OCI-LY1 (cell line): Measurements from ENCODE around the gene TIAL1.

Source experiments
- H2AFZ ChIP-seq: fragments of 200-600 bp; sonication (generic), shearing (Covaris generic); 2 replicates; pipeline ENCODE4 v1.6.0; 2014; ENCODE audit warnings: antibody characterized with exemption, mild to moderate bottlenecking, low read length
- H3F3A ChIP-seq: fragments of 200-600 bp; sonication (generic), shearing (Covaris generic); 2 replicates; pipeline ENCODE4 v1.6.0; 2014; ENCODE audit warnings: mild to moderate bottlenecking, antibody characterized with exemption, low read length, moderate library complexity; ENCODE audit not compliant: insufficient read depth
- H3K27ac ChIP-seq: fragments of 200-600 bp; sonication (generic); 2 replicates; pipeline ENCODE4 v1.5.1; 2014; ENCODE audit warnings: low read length, mixed run types, mild to moderate bottlenecking, low read depth; ENCODE audit not compliant: poor library complexity, severe bottlenecking
- H3K27me3 ChIP-seq: fragments of 200-600 bp; sonication (generic); 2 replicates; pipeline ENCODE4 v1.6.0; 2014; ENCODE audit warnings: antibody characterized with exemption, mild to moderate bottlenecking, low read length, moderate library complexity; ENCODE audit not compliant: insufficient read depth
- H3K36me3 ChIP-seq: fragments of 200-600 bp; sonication (generic); 2 replicates; pipeline ENCODE4 v1.6.1; 2014; ENCODE audit warnings: mild to moderate bottlenecking, antibody characterized with exemption, low read length, moderate library complexity, mixed read lengths; ENCODE audit not compliant: insufficient read depth
- H3K4me1 ChIP-seq: fragments of 200-600 bp; sonication (generic); 2 replicates; pipeline ENCODE4 v1.5.1; 2014; ENCODE audit warnings: mild to moderate bottlenecking, low read length, moderate library complexity; ENCODE audit not compliant: insufficient read depth, severe bottlenecking
- H3K4me2 ChIP-seq: fragments of 200-600 bp; sonication (generic), shearing (Covaris generic); 2 replicates; pipeline ENCODE4 v1.6.1; 2014; ENCODE audit warnings: low read length
- H3K4me3 ChIP-seq: fragments of 200-600 bp; sonication (generic); 2 replicates; pipeline ENCODE4 v1.5.1; 2014; ENCODE audit warnings: low read length, low read depth, mild to moderate bottlenecking, mixed read lengths; ENCODE audit not compliant: poor library complexity, severe bottlenecking
- H3K79me2 ChIP-seq: fragments of 200-600 bp; shearing (Covaris generic); 2 replicates; pipeline ENCODE4 v1.6.1; 2016; ENCODE audit warnings: mixed run types, low read length, mixed read lengths; ENCODE audit not compliant: insufficient read depth
- H3K9ac ChIP-seq: fragments of 200-600 bp; sonication (generic), shearing (Covaris generic); 2 replicates; pipeline ENCODE4 v1.6.1; 2014; ENCODE audit warnings: mild to moderate bottlenecking, low read length, mixed read lengths
- H3K9me2 ChIP-seq: fragments of 200-600 bp; sonication (generic), shearing (Covaris generic); 2 replicates; pipeline ENCODE4 v1.6.1; 2014; ENCODE audit warnings: low read depth, mild to moderate bottlenecking, low read length, mixed read lengths
- H3K9me3 ChIP-seq: fragments of 200-600 bp; shearing (Covaris generic); 2 replicates; pipeline ENCODE4 v1.6.1; 2014; ENCODE audit warnings: low read length, mixed read lengths
- H4K20me1 ChIP-seq: fragments of 200-600 bp; sonication (generic), shearing (Covaris generic); 2 replicates; pipeline ENCODE4 v1.6.0; 2016; ENCODE audit warnings: mild to moderate bottlenecking, low read length; ENCODE audit not compliant: insufficient read depth
- CTCF ChIP-seq: fragments of 200-600 bp; sonication (generic), shearing (Covaris generic); IDR thresholded peaks from 2 replicates; pipeline ENCODE4 v1.5.1; 2017; ENCODE audit warnings: mild to moderate bottlenecking, antibody characterized with exemption, low read length, moderate library complexity, mixed read lengths
- EZH2 ChIP-seq: fragments of 200-600 bp; sonication (generic), shearing (Covaris generic); IDR thresholded peaks from 2 replicates; pipeline ENCODE4 v1.8.0; 2017; ENCODE audit warnings: borderline replicate concordance, mixed run types, mild to moderate bottlenecking, antibody characterized with exemption, low read length, moderate library complexity, mixed read lengths

TIAL1 gene

GRCh38 chr10:119643306-119644204 is 46.8 kb upstream of the TIAL1 start:
- H4K20me1 ChIP-seq: no peaks in the 10 kb centered on the region
- no peaks in the 10 kb centered on the region for H3K4me1 ChIP-seq
- H3K4me2 ChIP-seq: no peak overlapping the region
- H3F3A ChIP-seq: no peaks in the 10 kb centered on the region
- H3K36me3 ChIP-seq: no peaks in the 10 kb centered on the region
- H3K9me3 ChIP-seq: peaks cover 4% of the 10 kb centered on the region
- no peak overlapping the region for H3K9ac ChIP-seq
- TF ChIP-seq EZH2: no peak
- no peak for TF ChIP-seq CTCF
- no peak overlapping the region for H3K4me3 ChIP-seq
- no peak overlapping the region for H2AFZ ChIP-seq
- no peaks in the 10 kb centered on the region for H3K79me2 ChIP-seq
- no peak overlapping the region for H3K27ac ChIP-seq
- H3K27me3 ChIP-seq: peaks cover 6% of the 10 kb centered on the region; the same call in 1 of the 2 replicates
- H3K9me2 ChIP-seq: no peaks in the 10 kb centered on the region

DNA sequence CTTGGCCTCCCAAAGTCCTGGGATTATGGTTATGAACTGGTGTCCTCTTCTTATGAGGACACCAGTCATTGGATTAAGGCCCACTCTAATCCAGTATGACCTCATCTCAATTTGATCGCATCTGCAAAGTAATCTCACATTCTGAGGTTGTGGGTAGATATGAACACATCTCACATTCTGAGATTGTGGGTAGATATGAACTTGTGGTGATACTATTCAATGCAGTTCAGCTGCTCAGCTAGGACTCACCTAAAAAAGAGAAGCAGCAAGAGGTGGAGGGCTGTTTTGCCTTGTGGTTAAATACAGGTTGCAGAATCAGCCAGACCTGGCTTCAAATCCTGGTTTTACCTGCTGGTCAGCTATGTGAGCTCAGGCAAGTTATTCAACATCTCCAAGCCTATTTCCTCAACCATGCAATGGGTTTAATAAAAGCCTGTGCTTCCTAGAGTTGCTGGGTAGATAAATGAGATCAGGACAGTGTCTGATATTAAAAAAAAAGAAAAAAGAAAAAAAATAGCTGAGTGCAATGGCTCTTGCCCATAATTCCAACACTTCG is 45.9 kb upstream of the TIAL1 start:
- Histone ChIP-seq H2AFZ (no peak overlapping the region), H3K9ac (no peak overlapping the region), H3K9me2 (no peaks in the 10 kb centered on the region), H3K4me2 (no peak overlapping the region), H3K27me3 (peaks cover 6% of the 10 kb centered on the region; the same call in 1 of the 2 replicates), H3K27ac (no peak overlapping the region), H3K4me1 (no peaks in the 10 kb centered on the region), H3K36me3 (no peaks in the 10 kb centered on the region), H3K4me3 (no peak overlapping the region), H3F3A (no peaks in the 10 kb centered on the region), H4K20me1 (no peaks in the 10 kb centered on the region), H3K9me3 (peaks cover 4% of the 10 kb centered on the region), H3K79me2 (no peaks in the 10 kb centered on the region)
- TF ChIP-seq EZH2: no peak
- TF ChIP-seq CTCF: no peak

- Histone ChIP-seq H3K27ac (no peak overlapping the region), H4K20me1 (no peaks in the 10 kb centered on the region), H3K9me2 (no peaks in the 10 kb centered on the region), H3K9ac (no peak overlapping the region), H3K9me3 (peaks cover 4% of the 10 kb centered on the region), H3K27me3 (peaks cover 6% of the 10 kb centered on the region; the same call in 1 of the 2 replicates), H3K4me3 (no peak overlapping the region), H3K36me3 (no peaks in the 10 kb centered on the region), H3K79me2 (no peaks in the 10 kb centered on the region), H3F3A (no peaks in the 10 kb centered on the region), H3K4me1 (no peaks in the 10 kb centered on the region), H2AFZ (no peak overlapping the region), H3K4me2 (no peak overlapping the region)
- TF ChIP-seq CTCF (no peak), EZH2 (no peak)
Measured at GRCh38 chr10:119640875-119641526, 44.2 kb upstream of the TIAL1 start.
